ENCODE results near the gene SLC35F3.

Gene SLC35F3

DNA sequence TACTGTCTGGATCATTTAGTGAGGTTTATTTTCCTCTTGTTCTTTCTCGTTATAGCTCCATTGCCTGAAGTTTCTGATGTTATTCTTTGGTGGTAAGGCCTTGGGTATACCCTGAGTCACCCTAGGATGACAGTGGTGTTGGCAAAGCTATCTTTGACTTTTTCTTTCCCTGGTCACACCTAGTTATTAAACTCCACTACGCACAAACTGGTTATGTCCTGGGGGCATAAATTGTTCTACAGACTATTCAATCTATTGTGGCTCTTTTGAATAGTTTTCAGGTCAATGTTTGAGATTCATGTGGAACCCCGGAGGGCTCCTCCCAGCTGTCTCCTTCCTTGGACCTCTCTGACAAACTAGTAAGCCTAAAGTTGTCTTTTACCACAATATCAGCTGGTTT lies 157.7 kb downstream of the SLC35F3 start:
- DNase-seq, result no peak

DNA sequence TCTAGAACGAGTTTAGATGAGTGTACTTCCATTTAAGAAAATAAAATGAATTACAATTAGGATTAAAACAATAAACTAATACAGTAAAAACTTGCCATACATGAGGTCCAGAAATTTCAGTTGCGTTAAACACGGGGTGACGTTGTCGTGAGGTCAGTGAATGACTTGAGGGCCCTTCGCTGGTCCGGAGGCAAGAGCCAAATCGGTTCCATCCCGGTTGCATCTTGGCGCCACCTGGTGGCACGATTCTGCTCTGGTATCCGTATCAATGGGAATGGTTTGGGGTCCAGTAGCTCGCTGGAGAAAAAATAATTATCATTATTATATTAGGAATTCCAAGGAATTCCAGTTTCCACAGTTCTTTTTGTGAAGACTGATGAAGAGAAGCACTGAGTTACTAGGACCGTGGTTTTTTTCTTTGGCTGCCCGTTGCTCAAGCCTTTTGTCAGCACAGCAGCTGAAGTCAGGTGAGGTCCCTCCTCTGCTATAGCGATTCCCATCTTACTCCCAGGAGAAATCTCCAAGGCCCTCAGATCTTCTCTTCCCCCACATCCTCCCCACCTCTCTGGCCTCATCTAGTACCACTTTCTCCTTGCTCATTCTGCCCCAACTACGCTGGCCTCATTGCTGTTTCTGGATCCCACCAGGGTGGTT lies 161.4 kb downstream of the SLC35F3 start:
- peak; percentile 56 for DNase-seq

DNA sequence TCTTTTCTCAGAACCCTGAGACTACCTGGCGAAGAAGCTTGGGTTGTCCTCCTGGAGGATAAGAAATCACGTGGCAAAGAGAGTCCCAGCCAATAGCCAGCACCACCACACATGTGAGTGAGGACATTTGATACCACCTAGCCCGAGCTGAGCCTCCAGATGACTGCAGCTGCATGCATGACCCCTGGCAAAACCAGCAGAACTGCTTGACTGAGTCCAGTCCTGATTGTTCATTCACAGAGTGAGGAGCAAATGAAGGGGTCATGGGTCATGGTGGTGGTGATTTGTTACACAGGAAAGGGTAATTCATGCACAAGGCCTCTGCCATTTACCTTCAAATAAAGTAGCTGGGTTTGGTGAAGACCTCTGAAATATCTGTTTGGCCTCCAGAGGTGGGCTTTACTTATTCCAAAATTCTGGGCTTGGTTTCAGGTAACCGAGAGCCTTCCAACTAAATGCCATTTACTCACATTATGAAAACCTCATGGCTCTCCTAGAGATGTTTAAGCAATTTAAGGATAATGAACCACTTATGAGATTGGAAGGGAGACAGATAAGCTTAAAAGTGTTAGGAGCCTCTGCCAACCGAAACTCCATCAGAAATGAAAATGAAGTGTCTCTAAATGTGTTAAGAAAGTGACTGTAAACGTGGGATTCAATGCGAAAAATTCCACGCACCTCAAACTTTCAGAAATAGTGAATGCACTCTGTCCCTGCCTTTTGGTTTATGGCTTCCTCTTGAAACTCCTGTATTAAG lies 163.3 kb downstream of the SLC35F3 start:
- DNase-seq, result no peak

DNA sequence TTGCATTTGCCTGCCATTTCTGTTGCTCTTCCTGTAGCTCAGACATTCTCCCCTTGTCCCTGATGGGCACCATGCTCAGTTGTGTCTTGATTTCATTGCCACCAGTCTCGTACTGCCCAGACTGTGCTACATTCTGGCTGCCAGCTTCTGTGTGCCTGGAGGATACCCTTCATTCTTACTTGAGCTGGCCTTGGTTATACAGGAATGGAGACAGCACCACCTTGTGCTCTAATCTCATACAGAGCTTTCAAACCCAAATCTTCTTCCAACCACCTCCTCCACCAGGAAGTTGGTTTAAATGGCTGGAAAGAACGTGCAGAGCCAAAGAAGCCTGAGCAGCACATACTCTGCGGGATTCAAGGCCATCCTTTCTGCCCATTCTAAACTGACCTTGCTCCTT lies 165.3 kb downstream of the SLC35F3 start:
- no peak for DNase-seq

DNA sequence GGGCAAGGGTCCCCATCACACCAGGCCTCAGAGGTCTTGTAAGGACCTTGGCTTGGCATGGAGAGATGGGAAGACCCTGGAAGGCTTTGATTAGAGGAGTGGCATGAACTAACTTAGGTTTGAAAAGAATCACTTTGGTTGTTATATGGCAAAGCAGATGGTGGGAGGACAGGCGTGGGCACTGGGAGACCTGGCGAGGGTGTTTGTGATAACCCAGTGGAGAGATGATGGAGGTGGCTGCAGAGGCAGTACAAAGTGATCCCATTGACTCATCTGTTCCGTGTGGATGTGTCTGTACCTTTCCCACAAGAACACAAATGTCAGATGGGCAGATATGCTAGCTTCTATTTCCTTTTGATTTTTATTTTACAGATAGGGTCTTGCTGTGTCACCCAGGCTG lies 168.3 kb downstream of the SLC35F3 start:
- no peak for DNase-seq

DNA sequence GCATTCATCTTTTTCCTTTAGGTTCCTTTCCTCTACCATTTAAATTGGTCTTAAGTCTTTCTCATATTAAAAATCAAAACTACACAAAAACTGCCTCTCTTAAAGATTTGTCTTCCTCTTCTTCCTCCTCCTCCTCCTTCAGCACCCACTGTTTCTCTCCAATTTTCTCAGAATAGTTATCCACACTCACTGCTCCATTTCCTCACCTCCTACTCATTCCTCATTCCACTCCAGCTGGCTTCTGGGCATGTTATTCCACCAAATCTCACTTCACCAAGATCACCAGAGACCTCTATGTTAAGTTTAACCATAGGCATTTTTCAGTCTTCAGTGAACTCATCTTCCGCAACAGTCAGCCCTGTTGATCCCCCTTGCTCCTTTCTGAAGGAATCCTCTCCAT lies 173.7 kb downstream of the SLC35F3 start:
- DNase-seq, result no peak

DNA sequence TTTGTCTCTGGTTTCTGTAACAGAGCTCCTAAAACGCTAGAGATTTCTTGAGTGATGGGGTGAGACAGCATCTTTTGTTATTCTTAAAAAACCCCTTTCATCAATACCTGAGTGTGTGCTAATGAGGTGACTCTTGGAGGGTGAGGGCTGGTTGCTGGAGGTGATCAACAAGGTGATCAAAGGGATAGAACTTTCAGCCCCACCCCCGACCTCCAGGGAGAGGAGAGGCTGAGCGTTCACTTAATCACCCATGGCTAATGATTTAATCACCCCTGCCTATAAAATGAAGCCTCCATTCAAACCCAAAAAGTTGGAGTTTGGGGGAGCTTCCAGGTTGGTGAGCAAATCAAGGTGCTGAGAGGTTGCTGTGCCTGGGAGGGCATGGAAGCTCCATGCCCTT lies 175.4 kb downstream of the SLC35F3 start:
- no peak for DNase-seq

DNA sequence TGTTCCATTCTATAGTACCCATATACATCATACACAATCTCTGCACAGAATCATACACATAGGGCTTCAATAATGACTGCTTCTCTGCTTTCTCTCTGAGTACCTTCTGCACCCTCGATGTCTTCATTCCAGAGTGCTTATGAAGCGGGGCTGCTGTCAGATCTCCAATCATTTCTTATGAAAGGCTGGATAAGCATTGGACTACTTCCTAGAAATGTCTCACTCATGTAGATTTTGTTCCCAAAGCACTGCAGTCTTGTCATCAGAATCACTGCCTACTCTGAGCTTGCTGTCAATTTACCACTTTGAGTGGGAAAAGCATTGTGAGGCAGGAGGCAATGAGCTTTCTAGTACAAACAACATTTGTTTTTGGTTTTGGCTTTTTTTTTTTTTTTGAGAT lies 179.0 kb downstream of the SLC35F3 start:
- DNase-seq, result no peak

DNA sequence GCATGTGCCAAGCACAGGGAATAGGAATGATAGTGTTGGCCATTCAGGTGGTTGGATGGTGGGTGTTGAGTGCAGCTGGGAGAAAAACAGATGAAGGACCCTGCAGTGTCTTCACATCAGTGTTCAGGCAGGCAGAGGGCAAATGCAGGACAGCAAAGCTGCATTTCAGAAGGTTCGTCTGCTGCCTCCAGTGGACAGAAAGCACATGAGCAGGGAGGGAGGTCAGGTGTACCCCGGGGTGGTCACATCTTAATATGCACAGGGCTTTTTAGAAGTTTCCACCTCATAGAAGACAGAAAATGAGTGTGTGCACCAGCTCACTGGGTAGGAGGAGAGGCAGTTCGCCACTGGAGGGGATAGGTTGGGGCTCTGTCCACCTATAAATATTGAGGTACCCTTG lies 184.9 kb downstream of the SLC35F3 start:
- DNase-seq, result no peak

DNA sequence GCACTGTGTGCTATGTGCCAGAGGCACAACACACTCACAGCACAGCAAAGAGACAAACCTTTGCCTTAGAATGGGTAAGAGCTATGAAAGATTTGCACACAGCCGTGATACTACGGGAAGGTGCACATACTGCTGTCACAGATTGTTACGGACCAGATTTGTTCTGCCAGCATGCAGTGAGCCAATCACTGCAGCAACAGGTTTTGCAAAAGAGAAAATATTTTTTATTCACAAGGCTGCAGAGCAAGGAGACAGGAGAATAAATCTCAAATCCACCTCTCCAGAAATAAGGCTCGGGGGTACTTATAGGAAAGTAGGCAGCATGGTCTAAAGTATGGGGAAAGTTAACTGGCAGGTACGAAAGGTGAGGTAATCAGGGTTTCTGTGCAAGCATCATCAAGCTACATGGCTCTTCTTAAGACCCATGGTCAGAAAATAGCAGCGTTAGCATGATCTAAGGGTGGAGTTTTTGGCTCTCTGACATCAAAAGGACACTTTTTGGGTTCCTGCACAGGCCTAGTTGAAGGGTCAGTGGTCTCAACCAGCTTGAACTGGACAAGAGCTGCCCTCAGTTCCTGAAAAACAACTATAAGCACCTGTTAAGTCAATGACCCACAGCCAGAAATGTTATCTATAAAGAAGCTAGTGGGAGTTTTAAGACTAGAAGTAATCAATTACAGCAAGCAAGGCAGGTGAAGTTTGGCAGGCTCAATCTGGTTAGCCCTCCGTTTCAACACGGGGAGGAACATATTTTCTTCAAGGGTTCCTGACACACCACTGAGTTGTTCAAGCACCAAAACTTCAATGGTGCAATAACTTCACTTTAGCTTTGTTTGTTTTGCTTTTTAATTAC lies 186.0 kb downstream of the SLC35F3 start:
- no peak for DNase-seq

DNA sequence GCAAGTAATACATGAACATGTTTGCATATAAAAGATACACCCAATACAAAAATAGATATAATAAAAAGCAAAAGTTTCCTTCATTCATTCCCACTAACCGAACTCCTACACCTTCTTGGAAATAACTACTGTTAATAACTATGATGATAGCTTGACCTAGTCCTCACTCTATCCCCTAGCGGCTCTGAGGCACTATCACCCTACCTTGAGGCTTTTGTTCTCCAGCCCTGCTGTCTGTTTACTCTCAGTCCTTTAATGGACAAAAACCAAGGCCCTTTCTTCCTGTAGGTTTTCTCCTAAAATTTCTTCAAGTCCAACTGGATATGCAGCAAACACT lies 186.6 kb downstream of the SLC35F3 start:
- DNase-seq, result no peak

DNA sequence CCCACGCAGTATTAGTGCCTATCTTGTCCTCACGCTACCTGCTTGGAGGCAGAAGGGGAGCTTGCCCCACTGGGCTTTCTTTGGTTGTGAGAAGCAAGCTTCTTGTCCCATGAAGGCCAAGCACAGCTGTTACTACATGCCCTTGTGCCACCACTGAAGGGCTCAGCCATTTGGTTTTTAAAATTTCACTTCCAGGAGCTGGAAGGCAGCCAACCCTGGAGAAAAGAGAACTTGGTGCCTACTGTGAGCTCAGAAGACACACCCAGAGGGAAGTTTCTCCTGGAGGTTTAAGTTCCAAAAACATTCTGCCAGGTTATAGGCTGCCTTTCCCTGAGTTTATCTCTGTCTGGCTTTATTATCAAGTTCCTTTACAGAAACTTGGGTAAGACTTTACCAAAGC lies 187.4 kb downstream of the SLC35F3 start:
- DNase-seq, result no peak

DNA sequence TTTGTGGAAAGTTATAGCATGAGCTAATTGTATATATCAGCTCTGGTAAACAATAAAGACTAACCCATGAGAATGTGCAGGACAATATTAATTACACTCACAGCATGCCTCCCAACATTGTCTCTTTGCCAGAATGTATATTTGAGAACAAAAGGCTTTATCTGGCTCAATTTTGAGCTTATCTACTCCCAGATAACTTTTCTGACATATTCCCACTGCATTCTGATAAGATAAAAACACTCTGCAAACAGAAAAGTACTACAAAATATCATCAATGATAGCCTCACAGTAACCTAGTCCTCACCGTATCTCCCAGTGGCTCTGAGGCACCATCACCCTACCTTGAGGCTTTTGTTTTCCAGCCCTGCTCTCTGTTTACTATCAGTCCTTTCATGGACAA lies 188.6 kb downstream of the SLC35F3 start:
- no peak for DNase-seq

DNA sequence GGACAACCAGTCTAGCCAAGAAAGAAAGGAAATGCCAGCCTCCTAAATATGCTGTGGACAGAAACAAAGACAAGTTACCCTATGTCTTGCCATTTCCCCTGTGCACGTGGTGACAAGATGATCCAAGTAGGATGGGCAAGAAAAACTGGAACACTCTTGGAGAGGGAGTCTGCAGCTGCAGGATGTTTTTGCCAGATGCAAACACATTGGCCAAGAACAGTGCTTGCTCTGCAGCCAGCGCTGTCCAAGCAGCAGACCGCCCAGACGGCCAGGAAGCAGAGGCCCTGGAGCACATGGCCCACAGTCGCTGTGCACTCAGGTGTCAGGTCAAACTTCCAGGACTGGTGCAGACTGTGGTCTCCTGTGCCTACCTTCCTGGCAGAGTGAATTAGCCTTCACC lies 189.3 kb downstream of the SLC35F3 start:
- DNase-seq, result no peak

DNA sequence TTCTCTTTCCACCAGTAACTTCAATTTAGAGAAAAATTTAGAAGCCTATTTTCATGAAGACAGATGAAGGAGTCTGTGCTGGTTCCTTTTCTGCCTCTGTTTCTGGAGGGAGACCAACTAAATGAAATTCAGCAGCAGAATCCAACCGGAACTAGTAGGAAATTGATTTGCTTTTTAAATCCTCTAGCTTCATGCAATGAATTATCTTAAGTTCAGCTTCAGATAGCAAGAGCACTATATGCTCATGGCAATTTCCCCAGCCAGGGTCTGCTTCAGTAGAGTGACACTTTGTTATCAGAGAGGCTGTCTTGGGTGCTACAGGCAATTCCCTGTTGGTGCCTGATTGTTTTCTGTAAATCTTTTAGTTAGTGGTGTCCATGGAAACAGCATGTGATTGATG lies 189.7 kb downstream of the SLC35F3 start:
- DNase-seq, result no peak

DNA sequence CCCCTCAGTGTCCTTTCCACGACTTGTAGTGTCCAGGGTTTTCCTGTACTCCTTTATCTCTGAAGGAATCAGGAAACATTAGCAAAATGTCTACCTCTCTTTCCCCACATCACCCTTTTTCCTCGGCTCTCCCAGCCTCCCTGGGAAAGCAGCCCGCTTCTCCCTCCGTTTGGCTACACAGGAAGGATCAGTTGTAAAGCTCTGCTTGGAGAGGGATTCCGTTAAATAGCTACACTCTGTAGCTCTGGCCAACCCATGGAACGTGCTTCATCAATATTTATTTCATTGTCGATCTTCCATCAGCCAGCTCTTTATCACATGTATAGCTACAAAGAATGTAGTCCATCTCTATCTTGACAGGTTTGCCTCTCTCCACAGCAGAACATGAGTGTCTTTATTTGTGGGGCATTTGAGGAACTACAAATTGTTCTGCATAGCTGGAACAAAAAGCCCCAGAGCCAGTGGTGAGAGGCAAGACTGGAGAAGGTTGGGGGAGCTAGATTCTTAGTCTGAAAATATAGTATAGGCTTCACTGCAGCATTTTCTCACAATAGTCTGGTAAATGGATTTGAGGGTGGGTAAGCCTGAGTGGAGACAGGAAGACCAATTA lies 191.8 kb downstream of the SLC35F3 start:
- DNase-seq, result no peak

DNA sequence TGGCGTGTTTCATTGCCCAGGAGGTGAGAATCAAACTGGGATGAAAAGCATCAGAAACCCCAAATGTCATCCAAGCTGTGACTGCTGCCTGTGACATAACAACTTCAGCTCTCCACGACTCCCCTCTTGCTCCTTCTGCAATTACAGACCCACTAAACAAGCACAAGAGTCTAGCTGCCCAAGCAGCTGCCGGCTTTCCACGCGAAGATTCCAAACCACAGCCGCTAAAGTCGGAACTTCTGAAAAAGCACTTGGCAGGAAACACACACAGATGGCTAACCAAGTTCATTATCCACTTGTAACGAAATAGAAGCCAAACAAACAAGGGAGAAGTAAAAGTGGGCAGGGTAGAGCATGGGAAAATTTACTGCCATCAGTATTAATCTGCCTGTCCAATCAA lies 198.1 kb downstream of the SLC35F3 start:
- DNase-seq, result no peak

DNA sequence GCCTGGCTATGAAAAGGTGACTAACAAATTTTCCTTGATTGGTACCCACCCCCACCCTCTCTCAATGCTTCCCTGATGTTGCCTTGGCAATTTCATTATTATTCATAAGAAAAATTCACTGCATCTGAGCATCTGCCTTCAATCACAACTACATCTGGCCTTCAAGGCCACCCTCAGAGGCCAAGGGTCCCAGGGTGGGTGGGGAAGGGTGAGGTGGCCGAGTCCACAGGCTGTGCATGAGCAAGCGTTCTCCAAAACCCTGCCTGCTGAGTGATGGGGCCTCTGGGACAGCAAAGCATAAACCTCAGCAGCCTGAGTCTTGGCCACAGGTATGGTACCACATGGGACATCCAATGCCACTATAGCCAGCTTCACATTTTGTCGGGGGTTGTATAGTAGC lies 198.7 kb downstream of the SLC35F3 start:
- no peak for DNase-seq

DNA sequence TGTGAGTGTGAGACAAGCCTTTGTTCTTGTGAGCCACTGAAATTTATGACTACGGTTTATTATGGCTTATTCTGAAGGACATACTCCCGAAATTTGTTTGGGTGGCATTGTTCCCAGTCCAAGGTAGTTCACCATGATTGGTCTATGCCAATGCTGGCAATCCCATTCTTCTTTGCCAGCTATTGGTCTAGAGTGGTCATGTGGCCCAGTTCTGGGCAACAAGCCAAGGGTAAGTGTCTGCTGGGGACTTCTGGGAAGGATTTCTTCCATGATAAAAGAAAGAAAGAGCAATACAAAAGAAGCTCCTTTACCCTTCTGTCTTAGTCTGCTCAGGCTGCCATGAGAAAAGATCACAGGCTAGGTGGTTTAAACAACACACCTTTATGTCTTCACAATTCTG lies 201.6 kb downstream of the SLC35F3 start:
- DNase-seq, result no peak

DNA sequence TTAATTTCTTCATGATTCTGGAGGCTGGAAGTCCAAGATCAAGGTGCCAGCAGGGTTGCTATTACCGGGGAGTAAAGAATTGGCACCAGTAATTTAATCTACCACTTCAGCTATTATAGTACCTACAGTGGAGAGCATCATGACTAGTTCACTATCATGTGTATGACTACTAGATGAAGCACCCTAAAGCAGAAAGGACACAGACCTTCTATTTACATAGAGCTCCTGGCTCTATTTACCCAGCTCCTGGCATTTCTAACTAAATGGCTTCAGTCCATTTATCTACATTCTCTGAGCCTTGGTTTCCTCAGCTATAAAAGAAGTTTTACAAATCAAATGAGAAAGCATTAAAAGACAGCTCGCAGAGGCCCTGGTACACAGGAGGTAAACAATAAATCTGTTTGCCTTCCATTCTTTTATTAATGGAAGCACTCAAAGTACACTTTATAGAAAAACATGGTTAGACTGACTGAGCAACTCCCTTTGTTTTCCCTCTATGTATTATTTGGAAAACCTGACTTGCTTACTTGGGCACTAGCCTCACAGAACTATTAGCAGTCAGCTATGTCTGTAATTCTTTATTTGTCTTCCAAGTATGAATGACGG lies 203.0 kb downstream of the SLC35F3 start:
- DNase-seq, result no peak

DNA sequence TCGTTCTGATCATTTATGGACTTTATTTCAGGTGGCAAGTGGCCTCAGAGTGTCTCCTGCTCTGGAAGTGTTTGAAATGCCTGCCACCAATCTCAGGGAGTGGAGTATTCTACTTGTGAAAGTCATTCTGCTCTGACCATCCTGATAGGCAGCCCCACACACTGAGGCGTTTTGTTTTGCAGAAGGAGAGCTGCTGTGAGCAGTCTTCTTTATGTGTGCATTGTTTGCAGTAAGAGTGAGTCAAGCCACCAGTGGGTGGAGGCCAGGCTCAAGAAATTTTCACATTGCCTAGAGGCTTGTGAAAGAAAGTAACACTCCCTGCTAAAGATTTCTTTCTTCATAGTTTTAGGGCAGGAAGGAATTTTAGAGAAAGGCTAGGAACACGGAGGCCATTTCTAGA lies 204.4 kb downstream of the SLC35F3 start:
- DNase-seq, result no peak

DNA sequence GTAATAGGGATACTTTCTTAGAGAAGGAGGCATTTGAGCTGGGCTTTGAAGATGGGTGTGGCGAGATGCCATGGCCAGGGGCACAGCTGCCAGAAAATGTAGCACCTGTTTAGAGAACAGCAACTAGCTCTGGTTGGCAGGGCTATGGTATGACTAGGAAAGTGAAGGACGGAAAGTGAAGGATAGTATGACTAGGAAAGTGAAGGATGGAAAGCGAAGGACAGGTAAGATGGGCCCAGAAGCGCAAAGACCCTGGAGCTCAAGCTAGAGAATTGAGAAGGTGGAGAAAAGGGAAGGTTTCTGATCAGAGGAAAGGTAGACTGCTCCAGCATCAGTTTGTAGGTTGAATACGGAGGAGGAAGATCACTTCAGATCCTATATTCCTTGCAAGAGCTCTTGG lies 205.4 kb downstream of the SLC35F3 start:
- DNase-seq, result no peak

DNA sequence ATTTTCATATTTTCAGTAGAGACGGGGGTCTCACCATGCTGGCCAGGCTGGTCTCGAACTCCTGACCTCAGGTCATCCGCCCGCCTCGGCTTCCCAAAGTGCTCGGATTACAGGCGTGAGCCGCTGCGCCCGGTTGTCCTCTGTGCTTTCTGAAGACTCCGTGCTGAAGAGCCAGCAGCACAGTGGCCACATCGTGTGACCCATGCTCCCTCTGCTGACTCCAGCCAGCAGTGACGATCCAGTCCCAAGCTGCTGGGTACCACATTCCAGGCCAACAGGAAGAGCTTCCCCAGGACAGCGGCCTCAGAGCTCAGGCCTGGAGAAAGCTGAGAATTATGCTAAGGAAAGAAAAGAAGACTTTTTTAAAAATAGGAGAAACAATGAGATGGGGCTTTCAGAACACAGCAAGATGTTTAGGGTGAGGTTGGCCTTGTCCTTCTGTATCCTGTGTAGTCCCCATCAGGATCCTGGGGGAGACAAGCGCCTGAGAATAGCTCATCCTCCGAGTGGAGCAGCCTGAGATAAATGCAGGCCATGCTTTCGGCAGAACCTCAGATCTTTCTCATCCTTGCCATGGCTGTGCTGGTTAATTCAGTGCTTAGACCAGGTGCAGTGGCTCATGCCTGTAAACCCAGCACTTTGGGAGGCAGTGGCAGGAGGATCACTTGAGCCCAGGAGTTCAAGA lies 207.1 kb downstream of the SLC35F3 start:
- no peak for DNase-seq

Data from activated T-cell treated with anti-CD3 and anti-CD28 coated beads for 4 hours (primary cell).